Chondrocyte (in vitro differentiated cells): Measurements from ENCODE around the gene P2RY6. TPM values are rescaled to one million over a fixed set of nuclear protein-coding genes. Genes with fewer than 3 reads are reported as not detected.

Experiments
- DNase-seq: peaks from one replicate; pipeline ENCODE4 v3.0.0; 2021; ENCODE audit warnings: mixed read lengths, low spot score
- H3K27ac Mint-ChIP-seq: one replicate; pipeline ENCODE4 v1.8.0; 2021; ENCODE audit warnings: mild to moderate bottlenecking, moderate library complexity, mixed read lengths; ENCODE audit not compliant: unreplicated experiment
- H3K27me3 Mint-ChIP-seq: 2 replicates; pipeline ENCODE4 v1.8.0; 2021; ENCODE audit warnings: low read depth, mixed read lengths
- H3K36me3 Mint-ChIP-seq: 2 replicates; pipeline ENCODE4 v1.8.0; 2021; ENCODE audit warnings: low read depth, mixed read lengths
- H3K4me1 Mint-ChIP-seq: 2 replicates; pipeline ENCODE4 v1.8.0; 2021; ENCODE audit warnings: low read depth, mild to moderate bottlenecking, mixed read lengths
- H3K4me3 Mint-ChIP-seq: one replicate; pipeline ENCODE4 v1.8.0; 2021; ENCODE audit warnings: mild to moderate bottlenecking, moderate library complexity, mixed read lengths; ENCODE audit not compliant: unreplicated experiment
- H3K9me3 Mint-ChIP-seq: 2 replicates; pipeline ENCODE4 v1.8.0; 2021; ENCODE audit warnings: low read depth, mixed read lengths
- CTCF ChIP-seq: fragments of 200-600 bp; sonication (generic); IDR thresholded peaks from 2 replicates; pipeline ENCODE4 v1.5.0; 2021; ENCODE audit warnings: antibody characterized with exemption, mild to moderate bottlenecking, moderate library complexity
- total RNA-seq: library from RNA; stranded (reverse); gene quantifications from 3 replicates; pipeline ENCODE4 v1.2.1, GENCODE V29; 2021

P2RY6 gene
- total RNA-seq, 1 donor from 2014 or later: 0.20 TPM

DNA sequence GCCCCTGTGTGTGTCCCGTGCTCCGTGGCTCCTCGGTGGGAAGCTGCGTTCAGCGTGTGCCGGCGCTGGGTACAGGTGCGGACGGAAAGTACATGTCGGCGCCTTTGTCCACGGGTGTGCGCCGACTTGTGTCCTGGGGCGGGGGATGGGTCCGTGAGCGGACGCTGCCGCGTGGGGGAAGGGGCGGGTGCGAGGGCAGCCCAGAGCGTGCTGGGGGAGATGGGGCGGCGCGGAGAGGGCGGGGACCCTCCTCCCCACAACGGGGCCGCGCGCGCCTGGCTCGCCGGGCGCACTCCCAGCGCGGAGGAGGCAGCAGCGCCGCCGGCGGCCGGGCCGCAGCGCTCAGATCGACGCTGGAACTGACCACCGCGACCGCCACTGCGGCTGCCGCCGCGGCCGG lies 70.5 kb downstream of the P2RY6 start:
- H3K27ac Mint-ChIP-seq: peak overlapping the region; percentile 32
- no peaks in the 10 kb centered on the region for H3K9me3 Mint-ChIP-seq
- TF ChIP-seq CTCF: peak; percentile 39
- peaks cover 6% of the 10 kb centered on the region for H3K36me3 Mint-ChIP-seq
- DNase-seq: no peak
- H3K4me3 Mint-ChIP-seq: no peak overlapping the region
- H3K27me3 Mint-ChIP-seq: no peaks in the 10 kb centered on the region
- H3K4me1 Mint-ChIP-seq: peaks cover 35% of the 10 kb centered on the region

DNA sequence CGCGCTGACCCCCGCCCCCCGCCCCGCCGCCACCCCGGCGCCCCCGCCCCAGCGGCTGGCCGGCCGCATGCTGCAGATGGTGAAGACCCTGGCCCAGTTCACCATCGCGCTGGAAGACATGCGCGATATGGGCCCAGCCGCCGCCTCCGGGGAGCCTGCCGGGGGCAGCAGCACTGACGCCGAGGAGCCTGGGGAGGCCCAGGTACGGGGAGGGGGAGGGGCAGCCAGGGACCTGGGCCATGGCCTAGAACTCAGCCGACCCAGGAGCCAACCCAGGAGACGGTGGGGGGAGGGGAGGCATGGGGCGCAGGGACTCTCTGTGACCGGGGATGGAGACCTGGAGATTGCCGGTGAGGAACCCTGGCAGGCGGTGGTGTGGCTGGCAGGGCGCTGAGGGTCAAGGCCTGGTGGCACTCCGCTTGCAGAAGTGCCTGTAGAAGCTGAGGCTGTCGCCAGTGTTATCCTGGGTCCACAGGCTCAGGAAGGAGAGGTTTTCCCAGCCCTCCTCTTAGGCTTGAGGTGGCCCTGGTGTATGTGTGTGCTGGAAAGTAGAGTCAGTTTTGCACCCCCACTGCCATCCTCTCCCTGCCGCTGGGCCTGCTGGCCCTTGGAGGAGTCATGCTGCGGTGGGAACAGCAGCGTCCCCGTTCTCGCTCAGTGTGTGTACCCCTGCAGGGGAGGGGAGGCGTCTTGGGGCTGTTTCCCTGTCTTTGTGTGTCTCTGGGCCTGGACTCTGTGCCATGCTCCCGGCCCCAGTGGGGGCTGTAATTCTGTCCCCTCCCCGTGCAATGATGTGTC lies 71.1 kb downstream of the P2RY6 start:
- peaks cover 10% of the 10 kb centered on the region for H3K36me3 Mint-ChIP-seq
- peak overlapping the region; percentile 51 for H3K27ac Mint-ChIP-seq
- no peaks in the 10 kb centered on the region for H3K9me3 Mint-ChIP-seq
- no peak for TF ChIP-seq CTCF
- peaks cover 29% of the 10 kb centered on the region for H3K4me1 Mint-ChIP-seq
- DNase-seq: no peak
- H3K27me3 Mint-ChIP-seq: no peaks in the 10 kb centered on the region
- no peak overlapping the region for H3K4me3 Mint-ChIP-seq

DNA sequence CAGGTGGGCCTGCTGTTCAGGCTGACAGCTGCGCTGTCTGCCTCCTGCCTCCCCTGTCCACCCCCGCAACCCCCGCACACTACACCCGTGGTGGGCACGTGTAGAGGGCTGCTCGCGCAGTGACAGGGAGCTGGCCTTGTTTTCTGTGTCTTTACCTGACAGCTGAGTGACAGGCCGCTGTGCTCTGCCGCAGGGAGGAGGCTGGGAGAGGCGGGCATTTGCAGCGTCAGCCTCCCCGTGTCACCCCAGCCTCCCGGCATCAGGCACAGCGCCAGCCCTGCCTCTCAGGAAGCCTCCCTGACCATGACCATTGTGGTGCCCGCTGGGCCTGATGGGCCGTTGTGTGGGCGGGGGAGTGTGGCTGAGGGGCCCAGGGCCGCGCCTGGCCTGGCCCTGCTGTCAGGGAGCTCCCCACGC lies 72.1 kb downstream of the P2RY6 start:
- Mint-ChIP-seq H3K4me1 (peaks cover 26% of the 10 kb centered on the region), H3K27me3 (no peaks in the 10 kb centered on the region), H3K4me3 (no peak overlapping the region), H3K27ac (no peak overlapping the region), H3K36me3 (peaks cover 11% of the 10 kb centered on the region), H3K9me3 (no peaks in the 10 kb centered on the region)
- no peak for DNase-seq
- TF ChIP-seq CTCF: no peak

GRCh38 chr11:73345481-73346160 lies 73.5 kb downstream of the P2RY6 start:
- TF ChIP-seq CTCF: no peak
- H3K9me3 Mint-ChIP-seq: no peaks in the 10 kb centered on the region

DNA sequence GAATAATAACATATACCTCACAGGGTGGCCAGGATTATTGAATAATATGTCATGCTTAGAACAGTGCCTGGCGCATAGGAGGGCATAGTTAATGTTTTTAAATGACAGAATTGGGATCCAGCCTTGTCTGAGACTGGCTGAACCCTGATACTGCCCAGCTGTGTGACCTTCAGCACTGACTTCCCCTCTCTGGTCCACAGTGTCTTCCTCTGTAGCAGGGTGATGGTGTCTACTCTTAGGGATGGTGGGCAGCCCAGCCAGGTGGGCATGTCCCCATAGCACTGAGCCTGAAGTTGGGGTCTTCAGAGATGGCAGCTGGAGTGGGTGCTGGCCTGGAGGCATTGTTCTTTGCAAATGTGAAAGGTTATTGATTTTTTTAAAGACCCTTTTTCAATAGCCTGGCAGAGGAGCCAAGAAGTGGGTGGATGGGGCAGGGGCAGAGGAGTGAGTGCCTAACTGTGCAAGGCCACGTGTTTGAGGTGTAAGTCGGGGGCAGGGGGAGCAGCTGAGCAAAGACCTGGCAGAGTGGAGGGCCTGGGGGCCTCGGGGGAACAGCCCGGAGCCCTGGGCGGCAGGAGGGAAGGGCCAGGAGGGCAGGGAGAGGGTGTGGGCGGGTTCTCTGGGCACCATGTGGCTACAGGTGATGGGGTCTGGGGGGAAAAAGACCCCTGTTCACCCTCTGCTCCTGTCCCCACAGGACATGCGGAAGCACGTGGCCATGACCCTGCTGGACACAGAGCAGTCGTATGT lies 74.2 kb downstream of the P2RY6 start:
- Mint-ChIP-seq H3K27ac (no peak overlapping the region), H3K27me3 (no peaks in the 10 kb centered on the region), H3K36me3 (peaks cover 11% of the 10 kb centered on the region), H3K4me3 (no peak overlapping the region), H3K4me1 (peaks cover 34% of the 10 kb centered on the region), H3K9me3 (no peaks in the 10 kb centered on the region)
- DNase-seq: no peak
- no peak for TF ChIP-seq CTCF

More at GRCh38 chr11:73345481-73346160, 73.5 kb downstream of the P2RY6 start:
- no peak overlapping the region for H3K4me3 Mint-ChIP-seq
- peaks cover 27% of the 10 kb centered on the region for H3K4me1 Mint-ChIP-seq
- DNase-seq: no peak
- no peaks in the 10 kb centered on the region for H3K27me3 Mint-ChIP-seq
- peaks cover 11% of the 10 kb centered on the region for H3K36me3 Mint-ChIP-seq
- peak overlapping the region; percentile 41 for H3K27ac Mint-ChIP-seq
